WTC11 (cell line): ENCODE data around the gene PEAK3.

Source experiments
- CTCF ChIP-seq: fragments of 200-600 bp; IDR thresholded peaks from 2 replicates; pipeline ENCODE4 v1.8.0; 2022; ENCODE audit warnings: antibody characterized with exemption
- MLX ChIP-seq: sonication (generic); formaldehyde crosslinking; IDR thresholded peaks from 2 replicates; pipeline ENCODE4 v1.8.1; 2023; ENCODE audit warnings: mild to moderate bottlenecking, missing genetic modification reagents, moderate library complexity
- STAT6 ChIP-seq: sonication (generic); formaldehyde crosslinking; conservative IDR thresholded peaks from 2 replicates; pipeline ENCODE4 v1.8.1; 2023; ENCODE audit warnings: mild to moderate bottlenecking, low read depth, missing genetic modification reagents, moderate library complexity
- ZNF416 ChIP-seq: fragments of 250-450 bp; sonication (Bioruptor Pico); IDR thresholded peaks from 2 replicates; pipeline ENCODE4 v1.9.0; 2021; ENCODE audit warnings: mild to moderate bottlenecking, inconsistent platforms

GRCh38 chr19:2306281-2306806 is 24.4 kb upstream of the PEAK3 start:
- no peak for TF ChIP-seq CTCF
- no peak for TF ChIP-seq STAT6 (CRISPR knock-in tag)
- TF ChIP-seq ZNF416 (CRISPR knock-in tag) = no peak
- no peak for TF ChIP-seq MLX (CRISPR knock-in tag)
